Measurements from ENCODE around the gene SRD5A1.
A peak's percentile ranks its signal among the peaks of the same experiment; 100 is the strongest.

SRD5A1 gene

DNA sequence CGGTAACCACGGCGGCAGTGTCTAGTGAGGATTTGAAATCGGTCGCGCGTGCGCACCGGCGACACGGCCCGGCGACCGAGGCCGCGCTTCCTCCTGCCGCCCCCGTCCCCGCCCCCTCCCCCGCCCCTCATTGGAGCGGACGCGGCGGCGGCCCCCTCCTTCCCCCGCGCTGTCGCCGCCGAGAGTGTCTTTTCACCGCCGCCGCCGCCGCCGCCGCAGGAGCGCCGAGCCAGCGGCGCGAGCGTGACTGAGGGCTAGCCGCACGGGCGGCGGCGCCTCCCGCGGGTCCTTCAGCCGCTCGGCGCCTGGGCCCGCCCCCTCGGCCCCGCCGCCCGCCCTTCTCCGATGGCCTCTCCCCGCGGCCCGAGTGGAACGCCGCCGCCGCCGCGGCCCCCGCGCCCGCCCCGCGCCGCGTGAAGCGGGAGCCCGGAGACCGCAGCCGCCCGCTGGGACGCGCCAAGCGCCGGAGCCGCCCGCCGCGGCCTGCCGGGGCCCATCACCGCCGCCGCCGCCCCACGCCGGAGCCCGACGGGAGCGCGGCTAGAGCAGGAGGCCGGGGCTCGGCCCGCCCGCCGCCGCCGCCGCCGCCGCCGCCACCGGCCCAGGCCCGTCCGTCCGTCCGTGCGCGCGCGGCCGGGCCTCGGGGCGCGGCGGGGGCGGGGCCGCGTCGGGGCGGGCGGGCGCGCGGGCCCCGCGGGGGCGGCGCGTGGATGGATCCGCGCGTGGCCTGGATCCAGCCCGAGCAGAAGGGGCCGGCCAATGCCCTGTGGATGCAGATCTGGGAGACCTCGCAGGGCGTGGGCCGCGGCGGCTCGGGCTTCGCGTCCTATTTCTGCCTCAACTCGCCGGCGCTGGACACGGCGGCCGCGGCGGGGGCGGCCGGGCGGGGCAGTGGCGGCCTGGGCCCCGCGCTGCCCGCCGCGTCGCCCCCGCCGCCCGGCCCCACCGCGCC, 80.3 kb downstream of the SRD5A1 start, which contains the start of gene TENT4A:
TSS of gene TENT4A (plus strand) at position 159 of the 952 bp plus-strand sequence. CDS start at position 711, 552 bp downstream.
- Histone ChIP-seq H3K9ac (ENCODE audit: low read length) (peak within 1 kb of the TSS; percentile 92), H3K9me3 (ENCODE audit: control insufficient read depth, low read length) (no peaks in the 10 kb centered on the region), H3K27me3 (replicated peaks; ENCODE audit: control insufficient read depth, insufficient read depth, low read length) (no peaks in the 10 kb centered on the region), H3K4me1 (ENCODE audit: control insufficient read depth, insufficient read depth, low read length) (peaks cover 40% of the 10 kb centered on the region), H3K4me3 (ENCODE audit: low read length) (peak within 1 kb of the TSS; percentile 93), H3K36me3 (ENCODE audit: control insufficient read depth, insufficient read depth, low read length, severe bottlenecking) (no peaks in the 10 kb centered on the region)
- DNase-seq (ENCODE audit: low read depth) = peak; percentile 65

DNA sequence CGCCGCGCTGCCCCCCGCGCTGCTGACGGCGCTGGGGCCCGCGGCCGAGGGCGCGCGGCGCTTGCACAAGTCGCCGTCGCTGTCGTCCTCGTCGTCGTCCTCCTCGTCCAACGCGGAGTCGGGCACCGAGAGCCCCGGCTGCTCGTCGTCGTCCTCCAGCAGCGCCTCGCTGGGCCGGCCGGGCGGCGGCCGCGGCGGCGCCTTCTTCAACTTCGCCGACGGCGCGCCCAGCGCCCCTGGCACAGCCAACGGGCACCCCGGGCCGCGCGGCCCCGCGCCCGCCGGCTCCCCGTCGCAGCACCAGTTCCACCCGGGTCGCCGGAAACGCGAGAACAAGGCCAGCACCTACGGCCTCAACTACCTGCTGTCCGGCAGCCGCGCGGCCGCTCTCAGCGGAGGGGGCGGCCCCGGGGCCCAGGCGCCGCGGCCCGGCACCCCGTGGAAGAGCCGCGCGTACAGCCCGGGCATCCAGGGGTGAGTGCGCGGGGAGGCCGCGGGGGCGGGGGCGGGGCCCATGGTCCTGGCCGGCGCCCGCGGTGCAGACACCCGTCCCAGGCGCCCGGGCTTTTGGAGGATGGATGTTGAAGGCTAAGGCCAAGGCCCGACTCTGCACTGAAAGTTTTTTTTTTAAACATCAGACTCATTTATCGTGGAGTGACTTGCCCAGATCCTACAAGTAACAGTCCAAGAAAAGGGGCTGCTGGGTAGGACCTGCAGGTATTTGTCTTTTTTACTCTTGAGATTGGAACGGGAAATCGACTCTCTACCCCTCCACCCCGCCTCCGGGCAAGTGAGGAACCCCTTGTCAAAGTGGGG, 81.2 kb downstream of the SRD5A1 start:
- peak; percentile 71 for DNase-seq (ENCODE audit: low read depth)
- peak overlapping the region; percentile 90 for H3K9ac ChIP-seq (ENCODE audit: low read length)
- H3K27me3 ChIP-seq (replicated peaks; ENCODE audit: control insufficient read depth, insufficient read depth, low read length) = no peaks in the 10 kb centered on the region
- no peaks in the 10 kb centered on the region for H3K36me3 ChIP-seq (ENCODE audit: control insufficient read depth, insufficient read depth, low read length, severe bottlenecking)
- H3K4me1 ChIP-seq (ENCODE audit: control insufficient read depth, insufficient read depth, low read length) = peaks cover 44% of the 10 kb centered on the region
- H3K4me3 ChIP-seq (ENCODE audit: low read length) = peak overlapping the region; percentile 93
- H3K9me3 ChIP-seq (ENCODE audit: control insufficient read depth, low read length) = no peaks in the 10 kb centered on the region

- Histone ChIP-seq H3K9me3 (ENCODE audit: control insufficient read depth, low read length) (no peaks in the 10 kb centered on the region), H3K27me3 (replicated peaks; ENCODE audit: control insufficient read depth, insufficient read depth, low read length) (no peaks in the 10 kb centered on the region), H3K4me3 (ENCODE audit: low read length) (peak overlapping the region; percentile 93), H3K4me1 (ENCODE audit: control insufficient read depth, insufficient read depth, low read length) (peaks cover 52% of the 10 kb centered on the region), H3K36me3 (ENCODE audit: control insufficient read depth, insufficient read depth, low read length, severe bottlenecking) (no peaks in the 10 kb centered on the region), H3K9ac (ENCODE audit: low read length) (peak overlapping the region; percentile 90)
- no peak for DNase-seq (ENCODE audit: low read depth)
Observed at GRCh38 chr5:6715271-6715670, 82.0 kb downstream of the SRD5A1 start.

DNA sequence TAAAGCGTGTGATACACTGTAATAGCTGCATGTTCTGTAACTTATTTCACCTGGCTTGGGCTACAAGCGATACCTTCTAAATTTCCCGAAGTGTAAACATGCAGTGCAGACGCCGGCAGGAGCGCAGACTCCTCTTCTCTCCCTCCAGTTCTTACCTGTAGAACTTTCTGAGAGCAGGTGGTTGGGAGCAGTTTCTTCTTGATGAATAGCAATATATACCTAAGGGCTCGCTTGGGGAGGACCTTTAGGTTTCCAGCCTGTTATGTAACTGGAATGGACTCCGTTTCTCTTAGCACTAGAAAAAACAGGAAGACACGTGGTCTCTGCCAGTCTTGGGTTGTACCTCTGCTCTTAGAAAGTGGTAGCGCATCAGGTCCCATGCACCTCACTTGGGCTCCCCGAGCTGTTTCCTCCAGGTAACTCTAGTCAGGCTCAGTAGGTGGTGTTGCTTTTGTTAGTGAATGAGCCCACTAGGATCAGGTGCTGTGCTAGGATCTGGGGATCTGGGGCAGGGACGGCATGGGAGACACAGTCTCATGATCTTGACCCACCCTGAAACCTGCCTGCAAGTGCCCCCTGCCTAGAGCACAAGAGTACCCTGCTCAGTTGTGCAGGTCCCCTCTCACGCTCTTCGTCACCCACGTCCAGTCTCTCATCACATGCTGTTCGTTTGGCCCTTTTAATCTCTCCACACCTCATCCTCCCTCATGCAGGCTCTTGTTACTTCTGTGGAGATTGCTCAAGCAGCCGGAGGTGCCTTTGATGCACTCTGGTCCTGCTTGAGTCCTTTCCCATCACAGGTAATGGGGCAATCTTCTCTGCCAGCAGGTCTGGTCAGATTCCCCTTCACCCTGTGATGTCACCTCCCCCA, 82.8 kb downstream of the SRD5A1 start:
- H3K36me3 ChIP-seq (ENCODE audit: control insufficient read depth, insufficient read depth, low read length, severe bottlenecking) = no peaks in the 10 kb centered on the region
- H3K4me3 ChIP-seq (ENCODE audit: low read length) = peak overlapping the region; percentile 93
- no peak for DNase-seq (ENCODE audit: low read depth)
- peaks cover 58% of the 10 kb centered on the region for H3K4me1 ChIP-seq (ENCODE audit: control insufficient read depth, insufficient read depth, low read length)
- peak overlapping the region; percentile 90 for H3K9ac ChIP-seq (ENCODE audit: low read length)
- no peaks in the 10 kb centered on the region for H3K9me3 ChIP-seq (ENCODE audit: control insufficient read depth, low read length)
- H3K27me3 ChIP-seq (replicated peaks; ENCODE audit: control insufficient read depth, insufficient read depth, low read length) = no peaks in the 10 kb centered on the region

- H3K4me3 ChIP-seq (ENCODE audit: low read length) = peak overlapping the region; percentile 93
- peak overlapping the region; percentile 90 for H3K9ac ChIP-seq (ENCODE audit: low read length)
- H3K4me1 ChIP-seq (ENCODE audit: control insufficient read depth, insufficient read depth, low read length) = peaks cover 63% of the 10 kb centered on the region
- no peaks in the 10 kb centered on the region for H3K27me3 ChIP-seq (replicated peaks; ENCODE audit: control insufficient read depth, insufficient read depth, low read length)
- H3K9me3 ChIP-seq (ENCODE audit: control insufficient read depth, low read length) = no peaks in the 10 kb centered on the region
- no peaks in the 10 kb centered on the region for H3K36me3 ChIP-seq (ENCODE audit: control insufficient read depth, insufficient read depth, low read length, severe bottlenecking)
- no peak for DNase-seq (ENCODE audit: low read depth)
Observed at GRCh38 chr5:6716629-6717149, 83.4 kb downstream of the SRD5A1 start.

DNA sequence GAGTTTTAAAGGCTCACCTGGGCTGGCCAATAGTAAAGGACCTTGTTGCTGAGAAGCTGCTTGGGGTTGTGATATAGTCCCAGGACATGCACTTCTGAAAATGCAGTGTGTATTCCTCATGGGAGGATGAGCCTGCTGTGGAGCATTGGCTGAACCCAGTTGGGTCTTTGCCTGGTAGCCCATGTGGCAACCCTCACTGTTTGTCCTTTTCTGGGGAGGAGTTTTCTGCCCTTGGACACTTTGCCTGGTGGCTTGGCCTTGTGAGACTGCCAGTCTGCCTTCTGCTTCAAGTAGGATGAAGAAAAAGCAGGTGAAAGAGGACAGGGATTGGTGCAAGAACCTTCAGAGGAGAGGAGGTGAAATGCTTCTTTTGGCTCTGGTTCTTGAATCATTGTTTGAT, 84.0 kb downstream of the SRD5A1 start:
- no peaks in the 10 kb centered on the region for H3K27me3 ChIP-seq (replicated peaks; ENCODE audit: control insufficient read depth, insufficient read depth, low read length)
- H3K9me3 ChIP-seq (ENCODE audit: control insufficient read depth, low read length) = no peaks in the 10 kb centered on the region
- peak overlapping the region; percentile 93 for H3K4me3 ChIP-seq (ENCODE audit: low read length)
- no peak for DNase-seq (ENCODE audit: low read depth)
- H3K9ac ChIP-seq (ENCODE audit: low read length) = peak overlapping the region; percentile 90
- H3K4me1 ChIP-seq (ENCODE audit: control insufficient read depth, insufficient read depth, low read length) = peaks cover 66% of the 10 kb centered on the region
- no peaks in the 10 kb centered on the region for H3K36me3 ChIP-seq (ENCODE audit: control insufficient read depth, insufficient read depth, low read length, severe bottlenecking)

GRCh38 chr5:6717687-6718086, 84.4 kb downstream of the SRD5A1 start:
- H3K9ac ChIP-seq (ENCODE audit: low read length) = peak overlapping the region; percentile 41
- H3K4me1 ChIP-seq (ENCODE audit: control insufficient read depth, insufficient read depth, low read length) = peaks cover 70% of the 10 kb centered on the region
- H3K27me3 ChIP-seq (replicated peaks; ENCODE audit: control insufficient read depth, insufficient read depth, low read length) = no peaks in the 10 kb centered on the region
- no peaks in the 10 kb centered on the region for H3K36me3 ChIP-seq (ENCODE audit: control insufficient read depth, insufficient read depth, low read length, severe bottlenecking)
- H3K4me3 ChIP-seq (ENCODE audit: low read length) = peak overlapping the region; percentile 93
- H3K9me3 ChIP-seq (ENCODE audit: control insufficient read depth, low read length) = no peaks in the 10 kb centered on the region
- no peak for DNase-seq (ENCODE audit: low read depth)

GRCh38 chr5:6718161-6718681, 85.0 kb downstream of the SRD5A1 start:
- H3K36me3 ChIP-seq (ENCODE audit: control insufficient read depth, insufficient read depth, low read length, severe bottlenecking) = no peaks in the 10 kb centered on the region
- H3K4me3 ChIP-seq (ENCODE audit: low read length) = peak overlapping the region; percentile 93

GRCh38 chr5:6718718-6719117, 85.5 kb downstream of the SRD5A1 start:
- Histone ChIP-seq H3K36me3 (ENCODE audit: control insufficient read depth, insufficient read depth, low read length, severe bottlenecking) (no peaks in the 10 kb centered on the region), H3K27me3 (replicated peaks; ENCODE audit: control insufficient read depth, insufficient read depth, low read length) (no peaks in the 10 kb centered on the region), H3K4me3 (ENCODE audit: low read length) (peak overlapping the region; percentile 93), H3K9me3 (ENCODE audit: control insufficient read depth, low read length) (no peaks in the 10 kb centered on the region), H3K9ac (ENCODE audit: low read length) (no peak overlapping the region), H3K4me1 (ENCODE audit: control insufficient read depth, insufficient read depth, low read length) (peaks cover 80% of the 10 kb centered on the region)
- DNase-seq (ENCODE audit: low read depth) = no peak

More at GRCh38 chr5:6718161-6718681, 85.0 kb downstream of the SRD5A1 start:
- H3K9me3 ChIP-seq (ENCODE audit: control insufficient read depth, low read length) = no peaks in the 10 kb centered on the region
- H3K4me1 ChIP-seq (ENCODE audit: control insufficient read depth, insufficient read depth, low read length) = peaks cover 75% of the 10 kb centered on the region
- DNase-seq (ENCODE audit: low read depth) = no peak
- H3K27me3 ChIP-seq (replicated peaks; ENCODE audit: control insufficient read depth, insufficient read depth, low read length) = no peaks in the 10 kb centered on the region
- no peak overlapping the region for H3K9ac ChIP-seq (ENCODE audit: low read length)

DNA sequence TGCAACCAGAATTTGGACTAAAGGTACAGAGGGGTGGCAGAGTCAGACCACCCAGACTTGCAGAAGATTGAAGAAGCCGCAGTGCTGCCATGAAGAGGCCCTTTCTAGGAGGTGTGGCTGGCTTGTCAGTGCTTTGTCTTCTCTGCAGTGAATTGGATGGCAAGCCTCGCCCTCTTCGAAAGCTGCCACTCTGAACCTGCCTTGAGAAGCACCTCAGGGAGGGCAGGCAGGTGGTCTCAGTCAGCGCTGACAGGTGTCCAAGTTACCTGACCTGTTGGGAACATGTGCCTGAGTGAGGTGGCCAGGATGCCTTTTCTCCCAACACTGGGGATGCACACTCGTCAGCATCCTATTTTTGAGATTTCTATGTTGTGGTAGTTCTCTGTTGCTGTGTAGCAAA, 86.2 kb downstream of the SRD5A1 start:
- H3K9ac ChIP-seq (ENCODE audit: low read length) = no peak overlapping the region
- peaks cover 86% of the 10 kb centered on the region for H3K4me1 ChIP-seq (ENCODE audit: control insufficient read depth, insufficient read depth, low read length)
- H3K36me3 ChIP-seq (ENCODE audit: control insufficient read depth, insufficient read depth, low read length, severe bottlenecking) = no peaks in the 10 kb centered on the region
- DNase-seq (ENCODE audit: low read depth) = no peak
- H3K27me3 ChIP-seq (replicated peaks; ENCODE audit: control insufficient read depth, insufficient read depth, low read length) = no peaks in the 10 kb centered on the region
- H3K9me3 ChIP-seq (ENCODE audit: control insufficient read depth, low read length) = no peaks in the 10 kb centered on the region
- H3K4me3 ChIP-seq (ENCODE audit: low read length) = no peak overlapping the region
